Posterior cingulate gyrus (tissue), 11 donors: ENCODE results near the gene VRK2.

Source experiments
- DNase-seq, 10 donors: peaks; one replicate each; pipeline versions ENCODE4 v3.0.0 to v3.0.0-alpha.2; 2020 to 2021; ENCODE audit warnings: mixed read lengths in 3 of 10
- intact Hi-C: fragments of 100-400 bp; cut with DNase I; formaldehyde crosslinking; loops from one replicate; pipeline ENCODE4 v1.15.1; 2023

Gene VRK2

DNA sequence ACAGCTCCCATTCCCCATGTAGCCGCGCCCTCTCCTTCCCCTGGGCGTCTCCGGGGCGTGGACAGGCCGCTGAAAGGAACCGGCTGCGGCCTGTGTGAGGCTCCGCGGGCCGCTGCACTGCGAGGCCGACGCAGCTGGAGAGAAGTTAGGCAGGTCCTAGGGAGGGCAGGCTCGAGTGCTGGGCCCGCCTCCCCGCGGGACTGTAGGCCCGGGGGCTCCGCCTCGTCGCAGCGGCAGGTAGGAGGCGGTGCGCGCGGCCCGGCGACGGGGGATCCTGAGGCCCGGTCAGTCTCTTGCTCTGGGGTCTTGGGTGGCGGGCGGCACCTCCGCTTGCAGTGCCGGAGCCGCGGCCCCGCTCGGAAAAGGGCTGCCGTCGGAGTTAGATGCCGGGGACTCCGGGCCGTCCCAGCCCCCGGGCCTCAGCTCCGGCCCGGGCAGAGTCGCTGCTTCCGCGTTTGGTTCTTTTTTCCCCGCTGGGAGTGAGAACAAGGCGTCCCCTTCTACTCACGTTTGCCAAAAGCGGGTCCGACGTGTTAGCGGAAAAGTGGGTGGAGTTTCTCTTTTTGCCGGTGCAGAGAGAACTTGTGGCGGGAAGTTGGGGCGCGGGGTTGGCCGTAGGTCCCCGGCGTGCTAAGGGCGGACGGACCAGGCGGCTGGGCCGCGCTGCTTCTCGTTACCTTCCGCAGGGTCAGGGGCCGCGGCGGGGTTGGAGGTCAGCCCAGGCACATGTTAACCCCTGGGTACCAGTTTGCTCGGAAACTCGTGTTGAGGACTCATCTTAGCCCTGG is at the start of gene VRK2:
Gene VRK2 (plus strand): TSS at position 222 of the 788 bp plus-strand sequence. CDS start 2,026 bp downstream, outside the sequence.
- DNase-seq: peak; percentile 20 to 93 (median 44)
- intact Hi-C loops: loop anchor here (5.0 to 10.0 kb wide), 2 partner anchors 58 to 139 kb away; no protein-coding TSS in a partner anchor

DNA sequence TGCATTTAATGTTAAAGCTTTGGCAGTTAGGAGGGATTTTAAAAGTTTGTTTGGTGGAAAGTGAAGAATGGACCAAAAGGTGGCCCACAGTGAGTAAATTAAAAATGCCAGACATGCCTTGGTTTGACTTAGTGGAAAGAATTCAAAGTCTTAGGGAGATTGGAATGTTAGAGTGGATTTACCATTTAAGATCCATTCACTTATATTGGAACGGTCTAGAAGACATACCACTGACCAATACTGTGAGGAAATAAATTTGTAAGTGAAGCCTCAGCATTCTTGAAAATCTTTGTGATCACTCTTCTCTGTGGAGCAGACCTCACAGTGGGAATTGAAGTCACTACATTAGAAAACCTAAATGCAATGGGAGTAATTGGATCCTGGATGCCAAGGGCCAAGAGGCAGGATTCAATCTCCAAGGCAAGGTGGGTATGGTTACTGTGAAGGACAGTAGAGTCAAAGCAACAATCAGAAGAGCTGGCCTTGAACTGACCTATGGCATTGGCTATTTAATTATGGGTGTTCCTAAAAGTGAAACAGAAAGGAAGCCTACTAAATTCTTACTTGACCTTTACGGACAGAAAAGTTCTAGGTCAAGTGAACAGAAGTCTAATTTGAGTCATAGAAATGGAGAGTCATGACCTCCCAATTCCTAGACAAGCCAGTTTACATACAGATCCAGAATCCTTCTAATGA is 40.2 kb upstream of the VRK2 start:
- no peak for DNase-seq
- intact Hi-C loops: no loop called here

DNA sequence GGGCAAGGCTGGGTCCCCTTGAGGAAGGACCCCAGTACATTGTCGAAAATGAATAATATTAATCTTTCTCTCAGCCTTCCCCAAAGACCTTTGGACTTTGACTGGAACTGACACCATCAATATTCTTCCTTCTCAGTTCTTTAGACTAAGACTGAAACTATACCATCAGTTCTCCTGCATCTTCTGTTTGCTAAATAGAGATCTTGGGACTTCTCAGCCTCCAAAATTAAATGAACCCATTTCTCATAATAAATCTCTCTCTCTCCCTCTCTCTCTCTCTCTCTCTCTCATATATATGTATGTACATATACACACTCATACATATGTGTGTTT is 39.7 kb upstream of the VRK2 start:
- intact Hi-C loops: no loop called here

DNA sequence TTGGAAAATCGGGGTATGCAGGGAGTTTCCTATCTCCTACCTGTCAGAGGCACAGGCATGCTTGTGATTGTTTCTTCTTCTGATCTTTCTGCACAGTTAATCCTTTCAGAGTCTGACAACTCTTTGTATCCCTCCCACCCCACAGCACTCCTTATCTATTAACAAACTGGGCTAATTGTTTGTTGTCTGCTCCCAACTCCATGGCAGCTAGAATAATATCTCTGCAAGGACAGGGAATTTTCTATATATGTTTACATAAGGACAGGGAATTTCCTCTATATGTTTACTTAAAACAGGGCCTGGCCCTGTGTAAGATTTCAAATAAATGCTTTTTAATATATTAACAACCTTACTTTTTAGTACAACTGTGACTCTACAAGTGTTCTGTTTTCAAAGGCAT is 36.0 kb upstream of the VRK2 start:
- intact Hi-C loops: no loop called here
- no peak for DNase-seq

More for the DNA sequence above, 39.7 kb upstream of the VRK2 start:
- no peak for DNase-seq

DNA sequence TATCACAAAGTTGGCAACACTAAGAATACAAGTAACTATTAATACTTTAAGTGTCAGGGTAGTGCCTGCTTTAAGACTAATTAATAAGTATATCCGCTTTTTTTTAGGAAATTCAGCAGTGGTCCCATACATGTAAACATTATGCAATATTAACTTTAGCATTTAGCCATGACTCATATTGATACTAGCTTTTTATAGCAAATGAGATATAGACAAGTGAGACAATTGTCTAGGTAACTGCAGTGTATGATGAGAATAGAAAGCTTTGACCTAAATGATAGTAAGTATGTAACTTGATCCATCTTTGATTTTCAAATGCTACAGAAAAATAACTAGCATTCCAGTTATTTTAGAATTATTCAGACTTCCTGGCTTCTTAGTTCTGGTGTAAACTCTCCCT is 27.4 kb upstream of the VRK2 start:
- intact Hi-C loops: no loop called here
- no peak for DNase-seq

DNA sequence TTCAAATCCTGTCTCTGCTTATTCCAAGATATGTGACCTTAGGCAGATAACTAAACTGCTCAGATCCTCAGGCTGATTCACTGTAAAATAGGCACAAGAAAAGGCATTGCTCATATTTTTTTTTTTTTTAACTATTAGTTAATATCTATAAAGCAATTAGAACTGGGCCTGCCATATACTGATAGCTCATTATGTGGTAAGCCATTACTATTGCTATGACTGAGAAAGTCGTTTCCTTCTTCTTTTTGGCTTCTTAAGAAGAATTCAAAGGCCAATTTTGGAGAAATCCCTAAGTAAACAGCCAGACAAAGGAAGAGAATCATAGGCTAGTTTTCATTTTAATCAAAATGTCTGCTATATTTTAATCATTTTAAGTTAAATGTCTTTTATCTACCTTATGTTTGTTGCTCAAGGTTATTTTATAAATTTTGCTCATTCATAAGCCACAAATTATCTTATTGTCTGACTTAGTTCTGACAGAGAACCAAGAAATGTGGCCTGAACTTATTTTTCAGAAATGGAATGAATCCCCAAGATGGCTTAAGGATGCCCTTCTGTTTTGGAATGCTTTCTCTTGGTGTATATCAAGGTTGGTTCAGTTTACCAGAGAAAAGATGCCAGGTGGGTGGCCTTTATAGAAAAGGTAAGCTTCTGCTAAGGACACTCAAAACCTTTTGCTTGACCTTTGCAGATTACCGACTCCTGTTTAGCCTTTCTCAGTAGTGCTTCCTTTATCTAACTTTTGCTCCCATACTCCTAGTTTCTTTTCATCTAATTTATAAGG is 21.3 kb upstream of the VRK2 start:
- intact Hi-C loops: no loop called here
- no peak for DNase-seq

DNA sequence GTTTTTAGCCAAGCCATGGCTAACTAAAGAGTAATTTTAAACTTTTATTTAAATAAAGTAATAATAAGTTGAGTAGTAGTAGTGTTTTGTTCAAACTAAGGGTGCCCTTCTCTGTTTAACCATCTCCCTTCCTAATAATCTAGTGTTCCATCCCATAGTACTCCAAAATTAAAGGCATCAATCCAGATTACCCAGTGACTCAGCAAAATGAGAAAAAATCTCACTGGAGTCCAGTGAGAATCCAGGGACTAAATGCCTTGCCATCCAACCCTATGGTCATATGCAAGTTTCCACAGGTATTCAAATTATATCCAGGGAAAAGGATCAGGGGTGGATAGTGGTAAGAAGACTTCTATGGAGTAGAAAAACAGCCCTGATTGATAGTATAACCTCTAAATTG is 19.6 kb upstream of the VRK2 start:
- intact Hi-C loops: no loop called here

DNA sequence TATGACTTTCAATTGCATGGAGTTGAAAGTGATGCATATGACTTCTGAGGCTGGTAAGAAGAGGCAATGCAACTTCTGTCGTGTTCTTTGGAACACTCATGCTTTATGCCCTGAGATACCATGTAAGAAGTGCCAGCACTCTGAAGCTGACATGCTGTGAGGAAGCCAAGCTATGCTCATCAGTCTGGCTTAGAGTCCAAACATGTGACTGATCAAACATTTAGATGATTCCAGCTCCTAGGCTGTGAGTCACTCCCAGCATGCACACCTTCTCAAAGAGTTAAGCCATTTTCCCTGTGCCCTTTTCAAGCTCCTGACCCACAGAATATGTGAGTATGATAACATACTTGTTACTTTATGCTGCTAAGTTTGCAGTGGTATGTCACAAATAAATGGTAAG is 15.8 kb upstream of the VRK2 start:
- DNase-seq: no peak
- intact Hi-C loops: no loop called here

More for the DNA sequence above, 19.6 kb upstream of the VRK2 start:
- no peak for DNase-seq

DNA sequence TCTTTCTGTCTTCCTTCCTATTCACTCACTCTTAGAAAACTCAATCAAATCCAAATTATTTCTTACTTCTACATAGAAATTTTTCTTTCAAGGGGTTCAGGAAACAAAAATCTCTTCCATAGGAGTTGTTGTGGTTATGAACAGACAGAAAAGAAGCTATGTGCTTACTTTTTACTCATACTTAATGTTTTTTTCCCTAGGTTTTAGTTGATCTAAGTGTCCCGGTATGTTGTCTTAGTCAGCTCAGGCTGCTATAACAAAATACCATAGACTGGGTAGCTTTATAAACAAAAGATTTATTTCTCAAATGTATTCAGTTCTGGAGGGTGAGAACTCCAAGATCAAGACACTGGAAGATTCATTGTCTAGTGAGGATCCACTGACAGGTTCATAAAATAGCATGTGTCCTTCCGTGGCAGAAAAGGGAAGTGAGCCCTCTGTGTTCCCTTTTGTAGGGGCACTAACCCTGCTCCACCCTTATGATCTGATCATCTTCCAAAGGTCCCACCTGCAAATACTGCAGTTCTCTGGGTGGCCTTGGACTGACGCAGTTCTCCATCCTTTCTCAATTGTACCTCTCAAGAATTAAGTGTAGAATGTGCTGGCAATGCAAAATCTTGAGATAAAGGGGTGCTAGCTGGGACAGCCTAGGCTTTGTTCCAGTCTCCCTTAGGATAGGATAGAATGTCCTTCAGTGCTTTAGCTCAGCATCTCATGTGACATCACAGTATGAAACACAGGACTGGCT is 14.4 kb upstream of the VRK2 start:
- intact Hi-C loops: no loop called here
- no peak for DNase-seq

DNA sequence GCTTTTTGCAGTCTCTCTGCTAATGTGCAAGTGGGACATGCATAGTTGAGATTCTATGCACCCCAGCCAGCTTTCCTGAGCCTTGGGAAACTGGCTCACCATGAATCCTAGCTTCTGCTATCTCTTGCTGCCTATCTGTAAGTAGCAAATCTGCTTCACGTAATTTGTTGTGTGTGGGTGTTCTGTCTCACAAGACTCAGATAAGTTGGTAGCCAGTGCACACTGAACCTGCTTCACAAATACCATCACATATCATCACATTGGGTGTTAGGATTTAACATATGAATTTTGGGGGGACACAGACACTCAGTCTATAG is 13.9 kb upstream of the VRK2 start:
- intact Hi-C loops: no loop called here
- no peak for DNase-seq

DNA sequence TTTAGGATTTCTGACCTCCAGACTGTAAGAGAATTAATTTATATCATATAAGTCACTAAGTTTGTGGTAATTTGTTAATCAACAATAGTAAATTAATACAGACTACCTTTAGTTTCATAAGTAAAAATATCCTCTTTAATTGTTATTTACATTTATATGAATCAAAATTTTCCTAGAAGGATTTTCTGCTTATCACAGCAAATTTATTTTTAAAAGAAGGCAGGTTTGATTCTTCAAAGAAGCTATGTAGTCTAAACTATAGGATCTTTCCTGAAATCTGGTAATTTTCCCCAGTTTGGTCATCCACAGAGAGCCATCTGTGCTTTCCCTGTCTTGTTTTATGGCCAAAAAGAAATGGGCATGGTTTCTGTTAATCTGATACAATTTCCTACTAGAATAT is 13.1 kb upstream of the VRK2 start:
- intact Hi-C loops: no loop called here
- no peak for DNase-seq

DNA sequence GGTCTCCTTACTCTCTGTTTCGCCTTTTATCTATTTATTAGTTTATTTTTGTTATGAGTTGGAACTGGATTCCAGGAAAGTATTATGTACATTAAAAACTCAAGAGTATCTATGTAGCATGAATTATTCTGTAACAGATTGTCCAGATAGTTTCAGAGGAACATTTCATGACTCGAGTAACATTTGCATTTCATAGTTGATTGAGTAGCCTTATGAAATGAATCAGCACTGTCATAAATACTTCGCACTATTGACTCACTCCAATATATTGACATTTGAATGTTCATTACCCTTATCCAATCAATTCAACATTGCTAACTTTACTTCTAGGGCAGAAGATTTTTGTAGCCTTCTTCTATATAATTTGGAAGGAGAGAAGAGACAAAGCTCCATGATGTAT is 11.3 kb upstream of the VRK2 start:
- intact Hi-C loops: no loop called here

DNA sequence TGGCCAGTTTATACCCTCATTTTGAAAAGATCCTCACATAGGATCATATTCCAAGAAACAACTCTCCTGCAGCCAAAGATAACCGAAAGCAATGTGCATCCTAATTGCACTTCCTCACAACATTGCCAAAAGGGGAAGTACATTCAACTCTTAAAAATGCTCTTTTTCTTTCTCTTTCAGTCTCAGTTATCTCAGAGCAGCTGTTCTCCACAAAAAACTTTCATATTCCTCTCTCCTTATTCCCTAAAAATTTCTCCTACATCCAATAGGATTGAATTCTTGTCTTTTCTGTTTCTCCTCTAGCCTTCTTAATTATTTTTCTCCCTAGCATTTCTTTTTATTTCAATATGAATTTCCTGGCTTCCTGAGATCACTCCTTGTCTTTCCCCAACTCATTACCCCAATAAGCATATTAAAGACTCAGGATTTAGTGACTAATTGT is 7.4 kb upstream of the VRK2 start:
- intact Hi-C loops: no loop called here
- no peak for DNase-seq

More for the DNA sequence above, 11.3 kb upstream of the VRK2 start:
- DNase-seq: no peak

DNA sequence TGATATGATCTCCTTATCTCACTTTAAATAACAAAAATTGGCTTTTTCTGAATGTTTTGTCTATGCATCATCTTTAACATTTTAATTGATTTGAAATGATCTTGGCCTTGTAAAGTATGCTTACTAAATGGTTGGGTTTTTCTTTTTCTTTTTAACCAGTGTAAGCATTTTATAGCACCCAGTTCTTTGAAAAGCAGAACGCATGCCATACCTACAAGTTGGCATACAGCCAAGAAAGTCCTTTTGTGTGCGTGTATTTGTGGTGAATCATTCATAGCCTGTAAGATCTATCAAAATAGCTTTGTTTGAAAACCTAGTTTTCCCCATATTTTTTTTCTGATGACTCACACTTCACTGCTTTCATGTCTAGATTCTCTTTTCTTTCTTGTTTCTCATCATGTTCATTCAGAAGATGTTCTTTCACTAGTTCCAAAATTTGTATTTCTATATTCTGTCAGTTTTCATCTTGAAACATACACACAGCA is 4.1 kb upstream of the VRK2 start:
- intact Hi-C loops: loop anchor here (10.0 kb wide), 1 partner anchor 62 kb away; no protein-coding TSS in a partner anchor
- DNase-seq: no peak

DNA sequence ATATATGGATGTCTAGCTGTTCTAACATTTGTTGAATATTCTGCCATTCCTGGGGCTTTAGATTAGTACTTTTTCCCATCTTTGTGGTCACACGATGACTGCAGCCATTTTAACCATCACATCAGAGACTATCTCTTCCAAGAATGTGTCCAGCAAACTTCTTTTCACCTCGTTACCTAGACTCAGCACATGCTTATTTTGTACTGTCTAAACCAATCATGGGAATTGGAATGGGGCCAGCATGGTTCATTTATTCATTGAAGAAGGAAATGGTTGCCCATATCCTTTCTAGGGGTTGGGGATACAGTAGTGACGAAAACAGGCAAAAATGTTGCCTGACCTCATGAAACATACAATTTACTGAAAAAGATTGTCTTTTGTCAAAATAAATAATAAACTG is 2.5 kb upstream of the VRK2 start:
- no peak for DNase-seq
- intact Hi-C loops: loop anchor here (10.0 kb wide), 1 partner anchor 61 kb away; no protein-coding TSS in a partner anchor

DNA sequence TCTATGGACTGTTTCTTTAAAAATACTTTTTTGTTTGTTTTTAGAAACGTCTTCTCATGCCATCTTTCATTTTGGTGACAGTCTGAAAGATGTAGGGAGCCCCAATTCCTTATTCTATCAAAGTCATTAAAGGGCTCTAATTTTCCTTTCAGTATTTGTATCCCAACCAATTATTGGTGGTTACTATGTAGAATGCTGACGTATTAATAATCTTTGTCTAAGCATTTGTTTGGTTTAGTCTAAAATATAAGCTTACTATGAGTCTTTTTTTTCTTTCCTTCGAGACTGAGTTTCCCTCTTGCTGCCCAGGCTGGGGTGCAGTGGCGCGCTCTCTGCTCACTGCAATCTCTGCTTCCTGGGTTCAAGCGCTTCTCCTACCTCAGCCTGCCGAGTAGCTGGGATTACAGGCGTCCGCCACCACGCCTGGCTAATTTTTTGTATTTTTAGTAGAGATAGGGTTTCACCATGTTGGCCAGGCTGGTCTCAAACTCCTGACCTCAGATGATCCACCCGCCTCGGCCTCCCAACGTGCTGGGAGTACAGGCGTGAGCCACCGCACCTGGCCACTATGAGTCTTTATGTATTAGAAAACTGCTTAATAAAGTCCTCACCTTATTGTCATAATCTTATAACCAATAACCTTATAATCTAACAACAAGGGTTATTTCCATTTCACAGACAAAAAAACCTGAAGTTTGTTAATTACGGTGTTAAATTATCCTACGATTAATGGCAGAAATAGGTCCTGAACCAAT is 849 bp upstream of the VRK2 start:
- intact Hi-C loops: loop anchor here (5.0 to 10.0 kb wide), 2 partner anchors 59 to 138 kb away; no protein-coding TSS in a partner anchor
- peak in 2 of 10 donors; percentile 58 to 62 for DNase-seq

DNA sequence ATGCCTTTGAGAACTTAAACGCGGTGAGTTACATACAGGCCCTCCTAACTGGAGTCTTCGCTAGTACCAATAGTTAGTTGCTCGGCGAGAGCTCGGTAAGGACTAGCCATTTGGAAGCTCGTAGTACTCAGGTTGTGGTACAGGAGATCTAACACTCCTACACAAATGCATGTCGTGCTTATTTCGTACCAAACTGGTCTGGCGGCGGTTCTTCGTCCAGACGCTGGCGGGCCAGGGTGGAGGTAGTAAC is 346 bp upstream of the VRK2 start:
- intact Hi-C loops: loop anchor here (5.0 to 10.0 kb wide), 2 partner anchors 59 to 139 kb away; no protein-coding TSS in a partner anchor
- no peak for DNase-seq

DNA sequence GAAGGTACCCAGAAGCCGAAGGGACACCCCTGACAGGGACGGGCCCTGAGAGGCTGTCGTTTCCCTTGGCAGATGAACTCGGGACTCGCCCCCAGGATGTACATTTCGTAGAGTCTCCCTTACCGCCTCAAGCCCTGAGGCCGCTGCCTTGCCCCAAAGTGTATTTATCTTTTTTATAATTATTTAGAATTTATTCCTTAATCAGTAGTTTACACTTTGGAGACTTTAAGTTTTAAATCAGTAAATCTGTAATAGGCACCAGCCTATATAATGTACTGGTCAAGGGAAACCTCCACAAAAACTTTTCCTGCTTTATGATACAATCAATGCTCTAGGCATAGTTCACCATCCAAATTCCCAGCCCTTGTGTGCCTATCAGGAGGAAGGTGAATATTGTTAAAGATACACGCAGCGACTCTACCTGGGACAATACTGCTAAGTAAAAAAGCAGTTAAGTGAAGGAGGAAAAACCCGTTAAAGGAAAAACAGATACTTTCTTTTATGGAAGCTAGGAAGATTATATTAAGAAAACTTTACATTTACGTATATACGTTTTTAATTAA is 848 bp downstream of the VRK2 start:
- no peak for DNase-seq
- intact Hi-C loops: loop anchor here (5.0 to 10.0 kb wide), 2 partner anchors 57 to 140 kb away; no protein-coding TSS in a partner anchor

DNA sequence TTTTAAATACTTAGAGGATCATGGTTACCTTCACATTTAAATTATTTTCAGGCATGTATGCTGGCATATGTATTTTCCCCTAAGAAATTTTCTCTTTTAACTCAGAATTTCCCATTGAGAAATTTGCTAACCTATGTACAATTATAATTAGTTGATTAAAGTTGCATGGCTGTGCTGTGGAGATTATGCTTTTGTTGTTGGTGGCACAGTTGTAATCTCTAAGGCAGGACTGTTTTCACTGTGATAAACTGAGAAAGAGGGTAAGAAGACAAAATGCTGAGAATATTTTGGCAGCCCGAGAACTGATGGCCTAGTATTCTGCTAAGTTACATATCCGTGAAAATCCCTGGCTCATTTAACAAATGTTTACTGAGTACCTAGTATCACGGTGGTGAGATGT is 1.4 kb downstream of the VRK2 start:
- DNase-seq: no peak
- intact Hi-C loops: loop anchor here (5.0 to 10.0 kb wide), 2 partner anchors 57 to 141 kb away; no protein-coding TSS in a partner anchor
